Stimulated activated CD4-positive, alpha-beta T cell treated with anti-CD3 and anti-CD28 coated beads, Interleukin-12 subunit alpha, Interleukin-12 subunit beta, amount 100 ng/mL, for 4 hours (primary cell): ENCODE results near the gene LECT2.

Experiments
- DNase-seq: peaks from one replicate; pipeline ENCODE4 v3.0.0-alpha.2; 2020

LECT2 gene

DNA sequence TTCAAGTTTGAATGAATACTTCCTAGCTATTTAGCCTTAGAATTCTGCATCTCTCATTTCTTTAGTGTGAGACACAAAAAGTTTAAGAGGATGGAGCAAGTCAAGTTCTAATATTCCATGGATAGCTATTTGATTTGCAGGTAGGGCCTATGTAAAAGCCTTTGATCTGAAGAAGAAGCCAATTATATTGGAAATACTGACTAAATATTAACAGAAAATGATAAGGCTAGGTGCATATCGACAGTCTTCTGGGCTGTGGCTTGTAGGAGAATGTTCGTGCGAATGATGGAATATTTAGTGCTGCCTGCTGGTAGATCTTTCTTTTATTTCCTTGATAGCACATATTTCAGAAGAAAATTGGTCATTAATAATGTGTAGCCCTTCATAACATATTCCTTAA is at the start of gene LECT2:
Gene LECT2, minus strand, starts transcription at position 85 of the 400 bp plus-strand sequence. CDS start 150 bp downstream, outside the sequence.
- no peak for DNase-seq

DNA sequence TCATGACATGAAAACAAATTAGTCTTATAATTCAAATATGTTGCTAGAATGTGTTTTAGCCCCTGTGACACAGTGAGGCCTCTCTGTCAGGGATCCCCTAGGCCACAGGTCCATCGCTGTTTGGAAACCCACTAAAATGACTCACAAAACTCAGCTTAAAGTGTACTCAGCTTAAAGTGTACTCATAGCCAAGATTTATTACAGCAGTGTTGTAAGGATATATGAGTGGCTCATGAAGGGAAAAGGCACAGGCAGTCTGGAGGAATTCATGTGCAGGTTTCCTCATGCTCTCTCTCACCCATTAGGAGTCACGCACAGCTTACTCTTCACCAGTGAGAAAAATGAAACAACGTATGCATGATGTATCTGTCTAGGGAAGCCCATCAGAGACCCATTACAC is 49.7 kb upstream of the LECT2 start:
- DNase-seq = no peak

DNA sequence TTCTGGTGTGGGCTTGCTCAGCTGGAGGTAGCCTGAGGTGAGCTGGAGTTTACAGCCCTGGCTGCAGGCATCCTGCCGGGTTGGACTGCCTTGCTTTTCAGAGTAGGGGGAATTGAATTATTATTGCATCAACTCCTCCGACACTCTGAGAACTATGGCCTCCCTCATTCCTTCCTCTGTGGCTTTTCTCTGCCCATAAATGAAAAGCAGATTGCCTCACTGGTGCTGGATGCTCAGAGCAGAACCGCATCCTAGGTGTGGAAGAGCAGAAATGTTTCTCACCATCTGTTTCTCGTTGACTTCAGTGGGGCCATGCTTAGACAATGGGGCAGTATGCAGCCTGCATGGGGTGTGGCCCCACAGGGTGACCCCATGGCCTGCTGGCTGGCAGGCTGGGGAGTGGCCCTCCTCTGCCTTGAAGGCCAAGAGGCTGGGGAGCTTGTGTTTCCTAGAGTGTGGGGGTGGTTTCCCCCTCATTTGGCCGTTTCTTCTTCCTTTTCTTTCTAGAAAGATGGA is 46.7 kb upstream of the LECT2 start:
- no peak for DNase-seq

DNA sequence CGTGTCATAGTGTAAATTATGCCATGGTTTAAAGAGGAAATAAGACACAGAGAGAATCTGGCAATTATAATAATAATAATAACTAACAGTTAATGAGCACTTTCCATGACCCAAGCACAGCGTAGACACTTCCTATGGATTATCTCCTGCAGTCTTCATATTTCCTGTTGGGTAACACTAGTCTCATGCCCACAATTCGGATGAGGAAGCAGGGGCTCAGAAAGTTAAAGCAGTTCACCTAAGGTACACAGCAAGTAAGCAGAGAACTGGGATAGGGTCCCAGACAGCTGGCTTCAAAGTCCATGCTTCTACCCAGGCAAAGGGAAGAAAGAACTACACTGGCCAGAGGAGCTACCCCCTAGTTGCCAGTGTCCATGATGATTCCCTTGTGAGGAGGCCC is 46.1 kb upstream of the LECT2 start:
- no peak for DNase-seq

DNA sequence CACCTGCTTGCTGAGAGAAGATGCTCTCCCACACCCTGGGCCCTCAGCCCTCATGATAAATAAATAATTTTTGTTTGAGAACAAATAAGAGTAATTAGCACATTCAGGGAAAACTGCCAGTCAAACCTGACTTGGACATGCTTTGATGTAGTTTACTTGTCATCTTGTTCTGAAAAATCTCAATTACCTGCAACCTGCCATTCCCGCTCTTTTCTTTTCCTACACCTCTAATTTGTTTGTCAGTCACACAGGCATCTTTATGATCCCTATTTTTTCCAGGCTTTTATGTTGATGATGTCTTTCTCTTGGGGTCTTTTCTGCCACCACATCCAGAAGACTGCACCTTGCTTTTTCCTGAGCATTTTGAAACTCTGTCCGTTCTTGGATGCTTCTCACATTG is 45.4 kb upstream of the LECT2 start:
- DNase-seq = no peak

DNA sequence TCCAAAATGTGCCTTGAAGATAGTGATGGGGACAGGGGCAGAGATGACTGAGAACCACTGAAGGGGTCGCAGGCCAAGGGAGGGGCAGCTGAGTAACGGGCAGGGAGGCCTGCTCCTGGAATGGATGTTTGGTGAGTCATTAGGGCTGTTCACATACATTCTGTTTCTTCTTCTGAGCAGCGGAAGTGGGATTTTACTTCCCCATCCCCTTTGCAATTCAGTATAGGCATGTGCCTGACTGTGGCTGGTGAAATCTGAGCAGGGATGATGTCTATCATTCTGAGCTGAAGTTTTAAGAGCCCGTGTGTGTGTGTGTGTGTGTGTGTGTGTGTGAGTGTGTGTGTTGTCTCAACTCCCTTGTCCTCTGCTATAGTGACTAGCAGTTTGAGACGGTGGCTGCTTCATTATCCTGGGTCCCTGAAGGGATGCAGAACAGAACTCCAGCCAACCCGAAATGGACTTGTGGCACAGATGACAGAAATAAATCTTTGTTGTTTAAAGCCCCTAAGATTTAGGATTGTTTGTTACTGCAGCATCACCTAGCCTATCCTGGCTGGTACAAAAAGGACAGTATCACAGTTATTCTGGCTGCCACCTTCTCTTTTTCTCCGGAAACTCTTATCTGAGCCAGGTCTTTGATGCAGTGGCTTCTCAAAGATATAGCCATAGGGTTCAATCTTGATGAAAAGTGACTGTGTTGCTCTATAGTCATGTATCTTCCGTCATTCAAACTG is 44.8 kb upstream of the LECT2 start:
- no peak for DNase-seq

DNA sequence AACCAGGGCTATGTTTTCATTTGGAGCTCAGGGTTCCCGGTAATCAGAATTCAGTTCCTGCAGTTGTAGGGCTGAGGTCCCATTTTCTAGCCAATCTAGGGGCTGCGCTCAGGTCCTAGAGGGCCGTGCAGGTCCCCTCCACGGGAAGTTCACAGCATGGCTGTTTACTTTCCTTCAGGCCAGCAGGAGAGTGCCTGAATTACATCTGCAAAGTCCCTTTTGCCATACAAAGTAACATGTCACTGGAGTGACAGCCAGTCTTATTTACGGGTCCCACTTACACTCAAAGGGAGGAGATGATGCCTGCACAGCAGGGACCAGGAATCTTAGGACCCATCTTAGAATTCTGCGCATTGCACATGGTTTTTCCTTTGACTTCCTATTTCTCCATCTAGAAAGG is 44.1 kb upstream of the LECT2 start:
- no peak for DNase-seq

DNA sequence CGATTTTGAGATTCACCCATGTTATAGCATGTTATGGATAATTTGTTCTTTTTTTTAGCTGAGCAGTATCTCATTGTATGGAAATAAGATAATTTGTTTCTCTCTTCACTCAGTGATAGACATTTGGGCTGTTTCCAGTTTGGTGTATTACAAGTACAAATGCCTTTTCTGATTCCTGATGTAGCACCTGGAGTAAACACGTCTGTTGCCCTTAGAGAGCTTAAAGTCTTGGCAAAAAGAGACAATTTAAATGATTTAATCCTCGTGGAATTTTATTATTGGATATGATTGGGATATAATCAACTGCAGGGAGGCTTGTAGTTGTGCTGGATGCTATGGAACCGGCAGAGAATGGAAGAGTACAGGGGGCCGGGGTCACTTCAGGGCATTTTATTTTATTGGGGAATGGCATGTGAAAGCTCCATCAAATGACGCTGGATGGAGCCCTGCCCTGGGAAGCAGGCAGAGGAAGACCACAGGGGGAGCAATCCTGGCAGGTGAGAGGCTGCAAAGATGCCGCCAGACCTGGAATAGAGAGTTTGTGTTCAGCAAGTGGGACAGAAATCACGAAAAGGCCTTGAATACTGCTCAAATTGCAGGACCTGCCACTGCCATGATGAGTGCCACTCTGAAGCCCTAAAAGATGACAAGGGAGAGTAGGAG is 43.0 kb upstream of the LECT2 start:
- no peak for DNase-seq

DNA sequence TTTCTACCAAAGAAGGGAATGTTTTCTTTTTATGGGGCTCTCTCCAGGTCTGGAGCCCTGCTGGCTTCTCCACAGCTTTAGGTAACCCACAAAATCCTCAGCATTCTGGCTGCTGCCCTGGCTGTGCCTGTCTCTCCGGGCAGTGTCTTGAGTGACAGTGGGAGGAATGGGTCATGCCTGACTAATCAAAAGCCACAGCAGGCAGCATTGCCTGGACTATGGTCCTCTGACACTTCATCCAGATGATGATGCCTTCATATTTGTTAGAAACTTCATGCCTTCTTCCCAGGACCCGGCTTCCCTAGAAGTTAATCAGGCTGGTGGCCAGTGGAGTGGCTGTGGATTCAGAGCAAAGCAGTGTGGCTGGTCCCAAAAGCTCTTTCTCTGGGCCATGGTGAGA is 41.8 kb upstream of the LECT2 start:
- no peak for DNase-seq

DNA sequence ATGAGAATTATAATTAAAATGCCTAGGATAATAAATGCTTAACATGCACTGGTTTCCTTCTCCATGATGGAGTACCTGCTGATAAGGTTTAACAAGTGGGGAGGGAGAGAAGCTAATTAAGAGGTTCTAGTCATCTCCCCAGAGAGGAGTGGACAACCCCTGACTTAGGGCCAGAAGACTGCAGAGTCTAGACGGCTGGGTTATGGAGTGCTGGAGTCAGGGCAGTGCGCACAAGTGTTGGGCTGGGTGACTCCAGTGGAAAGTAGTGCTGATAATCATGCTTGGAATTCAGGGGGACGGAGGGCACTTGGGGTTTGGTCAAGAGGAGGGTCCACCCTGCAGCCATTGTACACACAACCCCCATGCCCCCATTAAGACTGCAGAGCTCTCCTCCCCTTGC is 41.2 kb upstream of the LECT2 start:
- DNase-seq = no peak

DNA sequence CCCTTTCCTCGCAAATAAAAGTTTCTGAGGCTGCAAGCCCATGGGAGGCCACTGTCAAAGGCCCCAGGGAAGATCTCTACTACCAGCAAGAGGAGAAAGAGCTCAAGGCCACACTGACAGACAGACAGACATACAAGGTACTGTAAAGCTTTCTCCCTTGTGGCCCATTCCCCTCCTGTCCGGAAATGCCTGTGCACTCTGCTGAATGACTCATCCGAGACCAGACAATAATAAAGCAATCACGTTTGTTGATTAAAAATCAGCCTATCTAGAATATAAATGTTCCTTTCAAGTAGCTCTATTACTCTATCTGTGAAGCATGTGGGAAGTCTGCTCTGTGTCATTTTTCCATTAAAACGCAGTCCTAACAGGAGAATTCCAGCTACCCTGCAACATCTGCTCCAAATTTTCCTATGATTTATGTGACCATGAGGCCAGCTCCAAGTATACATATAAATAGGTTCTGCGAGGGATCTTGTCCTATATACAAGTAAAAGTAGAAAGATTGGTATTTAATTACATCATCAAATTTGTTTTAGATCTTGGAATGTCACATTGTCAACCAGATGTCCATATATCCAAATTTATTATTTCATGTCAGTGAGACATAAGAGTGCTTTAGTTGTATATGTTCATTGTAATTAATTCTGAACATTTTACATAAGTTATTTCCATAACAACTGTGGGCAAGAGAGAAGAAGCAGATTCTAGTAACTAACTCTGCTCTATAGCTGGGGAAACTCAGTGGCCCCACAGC is 39.3 kb upstream of the LECT2 start:
- DNase-seq = no peak

DNA sequence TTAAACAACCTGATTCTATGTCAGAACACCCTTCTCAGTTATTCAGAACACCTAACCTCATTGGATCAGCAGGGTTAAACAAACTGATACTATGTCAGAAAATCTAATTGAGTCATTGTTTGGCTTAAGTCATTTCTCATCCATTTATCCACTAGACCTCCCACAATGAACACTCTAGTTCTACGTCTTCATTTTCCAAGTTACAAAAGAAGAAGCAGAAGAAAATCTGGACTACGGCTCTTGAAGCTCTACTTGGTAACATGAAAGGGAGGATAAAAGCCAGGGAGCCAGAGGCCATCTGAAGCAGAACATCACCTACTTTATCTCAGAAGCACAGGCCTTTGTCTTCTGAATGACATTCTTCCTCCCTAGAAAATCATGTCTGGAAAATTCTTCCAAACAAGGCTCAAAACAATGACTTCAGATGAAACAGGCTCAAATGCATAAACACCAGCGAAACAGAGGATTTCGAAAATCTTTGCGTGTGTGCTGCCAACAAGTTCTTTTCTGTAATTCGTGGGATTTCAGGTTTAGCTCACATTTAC is 38.6 kb upstream of the LECT2 start:
- DNase-seq = no peak

DNA sequence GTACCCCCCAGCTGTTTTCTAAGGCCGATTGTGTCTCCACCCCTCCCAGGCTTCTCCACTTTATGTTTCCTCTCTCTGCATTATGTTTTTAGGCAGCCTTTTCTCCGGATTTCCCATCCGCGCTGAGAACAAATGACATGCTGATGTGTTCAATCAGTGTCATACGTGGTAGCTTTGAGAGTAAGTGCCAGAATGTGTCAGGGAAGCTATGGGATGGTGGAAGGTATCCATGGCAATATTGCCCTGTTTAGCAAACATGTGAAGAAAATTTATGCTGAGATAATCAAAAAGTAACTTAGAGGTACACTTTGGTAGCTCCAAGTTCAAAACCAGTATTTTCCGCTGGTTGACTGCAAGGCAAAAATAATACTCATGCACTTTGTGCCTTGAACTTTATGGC is 36.6 kb upstream of the LECT2 start:
- DNase-seq = no peak

DNA sequence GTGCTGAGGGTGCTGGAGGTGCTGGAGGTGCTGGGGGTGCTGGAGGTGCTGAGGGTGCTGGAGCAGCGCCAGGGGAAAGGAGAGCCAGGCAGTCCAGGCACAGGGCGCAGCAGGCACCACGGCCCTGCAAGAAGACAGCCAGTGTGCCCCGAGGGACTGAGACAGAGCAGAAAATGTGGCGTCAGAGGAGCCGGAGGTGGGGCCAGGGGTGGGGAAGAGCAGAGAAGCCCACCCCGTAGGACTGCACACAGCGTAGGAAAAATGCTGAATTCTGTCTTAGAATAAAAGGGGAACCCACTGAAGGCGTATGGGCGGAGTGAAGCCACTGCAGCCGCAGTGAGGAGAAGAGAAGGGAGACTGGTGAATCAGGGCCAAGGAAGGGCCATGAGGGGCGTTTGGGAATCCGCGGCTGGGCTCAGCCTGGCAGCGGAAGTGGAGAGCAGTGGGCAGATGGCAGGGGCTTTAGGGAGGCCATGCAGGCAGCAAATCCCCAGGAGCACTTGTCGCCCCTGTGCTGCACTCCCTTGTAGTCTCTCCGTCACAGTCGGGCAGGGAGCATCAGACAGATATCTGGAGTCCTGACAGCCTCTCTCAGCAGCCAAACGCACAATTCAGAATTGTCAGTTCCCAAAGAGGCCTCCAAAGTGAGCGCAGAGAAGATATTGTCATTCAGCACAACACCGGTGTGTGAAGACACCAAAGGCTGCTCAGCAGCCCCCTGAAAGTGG is 35.9 kb upstream of the LECT2 start:
- no peak for DNase-seq

DNA sequence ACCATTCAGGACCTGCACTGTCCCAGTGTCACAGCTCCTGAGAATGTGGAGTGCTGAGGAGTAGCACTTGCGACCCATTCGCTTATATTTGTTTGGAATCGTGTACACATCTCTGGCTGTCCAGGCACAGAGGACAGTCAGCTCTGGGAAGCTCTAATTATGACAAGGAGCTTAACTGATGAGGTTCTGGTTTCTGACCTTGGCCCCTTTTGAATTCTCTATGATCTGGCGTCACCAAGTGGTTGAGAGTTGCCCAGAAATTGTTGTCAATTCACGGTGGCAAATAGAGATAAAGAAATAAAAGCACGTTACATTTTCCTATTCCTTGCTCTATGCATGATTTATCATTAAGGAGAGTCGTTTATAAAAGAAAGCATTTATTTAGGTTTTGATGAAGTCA is 34.9 kb upstream of the LECT2 start:
- no peak for DNase-seq

DNA sequence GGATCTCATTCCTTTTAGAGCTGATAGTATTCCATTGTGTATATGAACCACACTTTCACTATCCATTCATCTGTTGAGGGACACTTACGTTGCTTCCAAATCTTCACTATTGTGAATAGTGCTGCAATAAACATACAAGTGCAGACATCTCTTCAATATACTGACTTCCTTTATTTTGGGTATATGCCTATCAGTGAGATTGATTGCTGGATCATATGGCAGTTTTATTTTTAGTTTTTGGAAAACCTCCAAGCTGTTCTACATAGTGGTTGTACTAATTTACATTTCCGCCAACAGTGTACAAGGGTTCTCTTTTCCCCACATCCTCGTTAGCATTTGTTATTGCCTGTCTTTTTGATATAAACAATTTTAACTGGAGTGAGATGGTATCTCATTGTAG is 33.8 kb upstream of the LECT2 start:
- DNase-seq = no peak

DNA sequence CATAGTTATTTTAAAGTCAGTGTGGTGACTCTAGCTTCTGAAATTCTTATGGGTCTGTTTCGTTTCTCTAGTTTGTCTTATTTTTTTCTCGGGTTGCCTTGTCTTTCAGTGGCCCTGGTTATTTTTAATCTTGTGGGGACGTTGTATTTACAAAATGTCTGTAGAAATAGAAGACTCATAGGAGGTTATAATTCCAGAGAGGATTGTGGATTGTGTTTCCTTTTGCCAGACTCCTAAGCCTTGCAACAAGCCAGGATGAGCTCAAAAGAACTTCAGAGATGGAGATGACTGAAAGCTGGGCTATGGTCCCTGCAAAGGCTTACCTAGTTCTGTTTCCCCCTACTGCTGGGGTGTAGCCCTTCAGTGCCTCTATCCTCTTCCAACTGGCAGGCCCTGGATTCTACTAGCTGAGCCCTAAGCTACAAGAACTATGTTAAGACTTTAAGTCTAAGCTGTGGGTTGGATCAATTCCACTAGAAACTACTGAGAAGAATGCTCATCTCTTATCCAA is 32.2 kb upstream of the LECT2 start:
- no peak for DNase-seq

DNA sequence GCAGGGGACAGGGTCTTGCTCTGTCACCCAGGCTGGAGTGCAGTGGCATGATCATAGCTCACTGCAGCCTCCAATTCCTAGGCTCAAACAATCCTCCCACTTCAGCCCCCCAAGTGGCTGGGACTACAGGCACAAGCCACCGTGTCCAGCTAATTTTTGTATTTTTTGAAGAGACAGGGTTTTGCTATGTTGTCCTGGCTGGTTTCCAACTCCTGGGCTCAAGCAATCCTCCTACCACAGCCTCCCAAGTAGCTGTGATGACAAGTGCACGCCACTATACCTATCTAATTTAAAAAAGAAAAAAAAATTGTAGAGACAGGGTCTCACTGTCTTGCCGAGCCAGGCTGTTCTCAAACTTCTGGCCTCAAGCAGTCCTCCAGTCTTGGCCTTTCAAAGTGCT is 31.6 kb upstream of the LECT2 start:
- DNase-seq = no peak

DNA sequence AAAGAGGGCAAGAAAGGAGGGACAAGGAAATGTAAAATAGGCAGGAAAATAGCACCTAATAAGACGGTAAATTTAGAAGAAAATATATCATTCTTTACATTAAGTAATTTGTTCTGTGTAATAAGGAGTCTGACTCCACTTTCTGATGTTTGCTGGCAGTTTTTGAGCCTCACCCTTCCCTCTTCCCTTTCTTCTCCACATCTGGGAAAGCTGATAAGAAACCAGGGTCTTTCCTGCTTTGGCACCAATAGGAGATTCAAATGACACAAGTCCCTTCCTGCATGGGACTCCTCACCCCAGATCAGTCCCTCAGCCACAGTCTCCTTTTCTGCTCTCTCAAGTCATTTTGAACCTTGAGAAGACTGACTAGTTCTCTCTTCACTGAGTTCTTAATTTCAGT is 31.2 kb upstream of the LECT2 start:
- DNase-seq = no peak

DNA sequence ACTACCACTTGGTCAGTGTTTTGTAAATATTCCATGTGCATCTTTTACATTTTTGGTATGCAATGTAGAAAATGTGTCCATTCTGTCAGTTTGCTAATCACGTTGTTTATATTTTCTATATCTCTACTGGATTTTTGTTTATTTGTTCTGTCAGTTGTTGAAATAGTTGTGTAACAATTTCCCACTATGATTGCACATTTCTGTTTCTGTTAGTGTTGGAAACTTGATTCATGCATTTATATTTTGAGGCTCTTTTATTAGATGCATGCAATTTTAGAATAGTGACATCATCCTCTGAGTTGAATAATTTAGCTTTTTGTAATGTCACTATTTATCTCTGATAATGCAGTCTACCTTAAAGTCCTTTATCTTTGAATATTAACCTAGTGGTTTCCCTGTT is 25.8 kb upstream of the LECT2 start:
- no peak for DNase-seq

DNA sequence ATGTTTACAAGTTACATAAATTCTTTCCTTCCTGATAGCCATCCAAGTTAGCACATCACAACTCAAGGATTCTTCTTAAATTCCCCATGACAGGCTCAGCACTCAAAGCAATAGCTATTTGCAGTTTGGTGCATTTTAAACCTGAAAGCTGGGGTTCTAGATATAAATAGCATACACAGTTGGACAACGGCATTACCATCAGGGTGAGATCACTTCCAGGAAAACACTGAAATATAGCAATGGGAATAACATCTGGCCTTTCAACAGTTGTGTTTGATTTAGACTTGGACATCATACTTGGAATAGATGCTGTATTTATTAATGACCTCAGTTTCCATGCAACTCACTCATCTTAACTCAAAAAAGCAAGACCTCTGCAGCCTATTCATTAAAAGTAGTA is 24.7 kb upstream of the LECT2 start:
- no peak for DNase-seq

DNA sequence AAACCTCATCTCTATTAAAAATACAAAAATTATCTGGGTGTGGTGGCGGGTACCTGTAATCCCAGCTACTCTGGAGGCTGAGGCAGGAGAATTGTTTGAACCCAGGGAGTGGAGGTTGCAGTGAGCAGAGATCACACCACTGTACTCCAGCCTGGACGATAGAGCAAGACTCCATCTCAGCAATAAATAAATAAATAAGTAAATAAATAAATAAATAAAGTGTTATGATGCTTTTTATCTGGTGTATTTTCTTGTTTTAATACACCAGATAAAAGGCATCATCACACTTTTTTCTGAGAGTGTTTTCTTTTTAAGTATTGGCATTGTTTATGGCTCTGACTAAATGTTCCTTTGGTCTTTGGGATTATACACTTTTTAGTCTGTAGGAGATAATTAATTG is 24.2 kb upstream of the LECT2 start:
- no peak for DNase-seq

DNA sequence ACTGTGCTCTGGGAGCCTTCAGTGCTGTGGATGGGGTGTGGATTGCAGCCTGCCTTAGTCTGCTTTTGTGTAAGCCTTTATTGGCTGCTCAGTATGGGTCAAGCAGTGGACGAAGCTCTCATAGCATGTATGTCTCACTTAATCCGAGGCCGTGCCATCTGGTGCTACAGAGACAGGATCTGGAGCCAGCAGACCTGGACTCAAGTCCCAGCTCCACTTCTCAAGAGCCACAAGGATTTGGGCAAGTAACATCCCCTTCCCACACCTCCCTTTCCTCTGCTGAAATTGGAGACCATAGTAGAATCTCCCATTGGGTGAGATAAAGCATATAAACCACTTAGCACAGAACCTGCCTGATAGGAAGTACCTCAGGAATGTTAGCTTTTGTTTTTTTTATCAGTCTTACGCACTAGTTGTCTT is 23.4 kb upstream of the LECT2 start:
- no peak for DNase-seq
